ENCODE results near the gene TMEM131. TPM values are rescaled to one million over a fixed set of nuclear protein-coding genes. Genes with fewer than 3 reads are reported as not detected.
A peak's percentile ranks its signal among the peaks of the same experiment; 100 is the strongest.

TMEM131 gene
- total and polyA plus RNA-seq, 2 experiments from 2014 or later, result 9.2 to 22.7 TPM

- TF ChIP-seq REST (IDR thresholded peaks at IDR 0.05; ENCODE audit: unreplicated experiment), result no peak
- no peak for TF ChIP-seq CREB1 (CRISPR knock-in tag; IDR thresholded peaks at IDR 0.05; ENCODE audit: low read depth)
- no peak for TF ChIP-seq POLR2AphosphoS5 (IDR thresholded peaks at IDR 0.05; ENCODE audit: low read depth)
- TF ChIP-seq ZNF331 (CRISPR knock-in tag; IDR thresholded peaks at IDR 0.05; ENCODE audit: low read depth), result no peak
- TF ChIP-seq STAT1 (IDR thresholded peaks at IDR 0.05; ENCODE audit: unreplicated experiment), result no peak
- TF ChIP-seq EZH2 (IDR thresholded peaks at IDR 0.05; ENCODE audit: low read depth, unreplicated experiment), result no peak
Observed at GRCh38 chr2:97816411-97816810, 179.3 kb downstream of the TMEM131 start (continued).

- H3K36me3 Mint-ChIP-seq (ENCODE audit: low read depth), result no peaks in the 10 kb centered on the region
- H3K4me1 ChIP-seq (ENCODE audit: insufficient read depth), result no peaks in the 10 kb centered on the region; the same call in 1 of the 2 replicates
- H3F3A ChIP-seq (replicated peaks; ENCODE audit: low read depth), result no peaks in the 10 kb centered on the region
- no peaks in the 10 kb centered on the region for H3K27me3 Mint-ChIP-seq (ENCODE audit: insufficient read depth, low read depth, poor library complexity)
- no peaks in the 10 kb centered on the region for H3K9me3 Mint-ChIP-seq
- H3K4me3 Mint-ChIP-seq, result no peak overlapping the region
- no peaks in the 10 kb centered on the region for H3K36me3 ChIP-seq (ENCODE audit: insufficient read depth)
- DNase-seq (ENCODE audit: low spot score) (peak; percentile 11), ATAC-seq (no peak; the same call in 2 of the 3 replicates)
- no peak overlapping the region for H3K27ac Mint-ChIP-seq
- H3K4me1 Mint-ChIP-seq, result peaks cover 9% of the 10 kb centered on the region
- H2AFZ ChIP-seq, result no peak overlapping the region
- no peak overlapping the region for H3K27ac ChIP-seq (ENCODE audit: low read depth)
- H3K4me2 ChIP-seq, result no peak overlapping the region
- no peaks in the 10 kb centered on the region for H3K79me2 ChIP-seq (replicated peaks; ENCODE audit: insufficient read depth)
- no peaks in the 10 kb centered on the region for H4K20me1 ChIP-seq (replicated peaks; ENCODE audit: insufficient read depth)
- H3K4me3 ChIP-seq, result no peak overlapping the region
- no peaks in the 10 kb centered on the region for H3K9me2 ChIP-seq (ENCODE audit: insufficient read depth)
- no peaks in the 10 kb centered on the region for H3K27me3 ChIP-seq (ENCODE audit: insufficient read depth)
- TF ChIP-seq CREB1 (CRISPR knock-in tag; IDR thresholded peaks at IDR 0.05; ENCODE audit: low read depth) (no peak), REST (IDR thresholded peaks at IDR 0.05; ENCODE audit: unreplicated experiment) (no peak), POLR2AphosphoS5 (IDR thresholded peaks at IDR 0.05; ENCODE audit: low read depth) (no peak), STAT1 (IDR thresholded peaks at IDR 0.05; ENCODE audit: unreplicated experiment) (no peak), NANOG (IDR thresholded peaks at IDR 0.05; ENCODE audit: borderline replicate concordance) (no peak), ETS1 (IDR thresholded peaks at IDR 0.05) (no peak), EZH2phosphoT487 (IDR thresholded peaks at IDR 0.05; ENCODE audit: unreplicated experiment) (no peak)
- TF ChIP-seq, protein P1, sequence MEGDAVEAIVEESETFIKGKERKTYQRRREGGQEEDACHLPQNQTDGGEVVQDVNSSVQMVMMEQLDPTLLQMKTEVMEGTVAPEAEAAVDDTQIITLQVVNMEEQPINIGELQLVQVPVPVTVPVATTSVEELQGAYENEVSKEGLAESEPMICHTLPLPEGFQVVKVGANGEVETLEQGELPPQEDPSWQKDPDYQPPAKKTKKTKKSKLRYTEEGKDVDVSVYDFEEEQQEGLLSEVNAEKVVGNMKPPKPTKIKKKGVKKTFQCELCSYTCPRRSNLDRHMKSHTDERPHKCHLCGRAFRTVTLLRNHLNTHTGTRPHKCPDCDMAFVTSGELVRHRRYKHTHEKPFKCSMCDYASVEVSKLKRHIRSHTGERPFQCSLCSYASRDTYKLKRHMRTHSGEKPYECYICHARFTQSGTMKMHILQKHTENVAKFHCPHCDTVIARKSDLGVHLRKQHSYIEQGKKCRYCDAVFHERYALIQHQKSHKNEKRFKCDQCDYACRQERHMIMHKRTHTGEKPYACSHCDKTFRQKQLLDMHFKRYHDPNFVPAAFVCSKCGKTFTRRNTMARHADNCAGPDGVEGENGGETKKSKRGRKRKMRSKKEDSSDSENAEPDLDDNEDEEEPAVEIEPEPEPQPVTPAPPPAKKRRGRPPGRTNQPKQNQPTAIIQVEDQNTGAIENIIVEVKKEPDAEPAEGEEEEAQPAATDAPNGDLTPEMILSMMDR (conservative IDR thresholded peaks at IDR 0.05; ENCODE audit: low read depth in 2 of 2), result no peak
Observed at GRCh38 chr2:97812931-97813330, 182.8 kb downstream of the TMEM131 start.
